HepG2 (cell line): Measurements from ENCODE around the gene ADM. TPM values are rescaled to one million over a fixed set of nuclear protein-coding genes. Genes with fewer than 3 reads are reported as not detected.

Experiments used
- ATAC-seq: fragments of 200-7000 bp; cut with Tn5 transposase; 3 replicates; pipeline ENCODE4 v1.9.1; 2020; ENCODE audit warnings: mild to moderate bottlenecking, moderate library complexity
- BruUV-seq: library from RNA; stranded (reverse); fragments of 400-500 nt; replicated peaks from 2 replicates; lab custom pipeline; 2021; lab: Mats Ljungman, UMichigan
- CTCF ChIA-PET: fragments of 300-600 bp; formaldehyde crosslinking; extraction: SDS; loops from one replicate; lab custom pipeline; 2021; ENCODE audit warnings: low total read pairs, inconsistent platforms, low intra/inter-chr PET ratio; lab: Yijun Ruan, JAX
- POLR2A ChIA-PET: fragments of 350-600 bp; sonication (Branson Sonifier 250); formaldehyde crosslinking; loops from one replicate; lab custom pipeline; 2020; ENCODE audit warnings: antibody characterized with exemption, inconsistent platforms; lab: Yijun Ruan, JAX
- DNase-seq: peaks from one replicate; pipeline ENCODE4 v3.0.0-alpha.2; 2015; ENCODE audit warnings: low spot score
- FAIRE-seq: peaks from 3 replicates; lab custom pipeline; 2011; peaks lifted over from hg19 to GRCh38; lab: Jason Lieb, UNC
- H2AFZ ChIP-seq: one replicate; pipeline ENCODE4 v1.6.1; 2011; ENCODE audit warnings: low read length, inconsistent platforms
- H3K27ac ChIP-seq: fragments of 300-600 bp; 3 replicates; pipeline ENCODE4 v1.8.0; 2011; ENCODE audit warnings: mixed run types, mild to moderate bottlenecking, mixed read lengths, low read length, inconsistent platforms; ENCODE audit not compliant: insufficient read depth; ENCODE audit errors: extremely low read length
- H3K27me3 ChIP-seq, 2 experiments: fragments of 200-600 bp in 1 of 2; 2 replicates in 1 of 2; 3 replicates in 1 of 2; pipeline versions ENCODE4 v1.6.0 to v1.8.0; 2011; ENCODE audit warnings: low read length in 2 of 2, mild to moderate bottlenecking in 2 of 2, moderate library complexity in 2 of 2, inconsistent platforms in 1 of 2; ENCODE audit not compliant: insufficient read depth in 2 of 2, control insufficient read depth in 1 of 2
- H3K36me3 ChIP-seq, 2 experiments: fragments of 200-600 bp in 1 of 2; replicated peaks in 1 of 2; 2 replicates in 1 of 2; 3 replicates in 1 of 2; pipeline versions ENCODE4 v1.5.1 to v1.8.0; 2011; ENCODE audit warnings: low read length in 2 of 2, inconsistent platforms in 1 of 2; ENCODE audit not compliant: insufficient read depth in 2 of 2, control insufficient read depth in 1 of 2
- H3K4me1 ChIP-seq: 2 replicates; pipeline ENCODE4 v1.5.1; 2012; ENCODE audit warnings: low read length, inconsistent platforms; ENCODE audit not compliant: insufficient read depth
- H3K4me2 ChIP-seq: 2 replicates; pipeline ENCODE4 v1.6.0; 2011; ENCODE audit warnings: low read depth, low read length, inconsistent platforms
- H3K4me3 ChIP-seq, 3 experiments: fragments of 200-600 bp in 1 of 3; sonication (generic), shearing (Covaris generic) in 1 of 3; replicated peaks in 1 of 3; 2 replicates each; pipeline ENCODE4 v1.5.1; 2011 to 2016; ENCODE audit warnings: low read length in 3 of 3, inconsistent platforms in 2 of 3, low read depth in 2 of 3, mild to moderate bottlenecking in 2 of 3, control low read depth in 1 of 3, mixed read lengths in 1 of 3; ENCODE audit not compliant: insufficient read depth in 1 of 3
- H3K79me2 ChIP-seq: one replicate; pipeline ENCODE4 v1.6.1; 2011; ENCODE audit warnings: low read length, inconsistent platforms; ENCODE audit not compliant: insufficient read depth
- H3K9ac ChIP-seq: 2 replicates; pipeline ENCODE4 v1.6.0; 2011; ENCODE audit warnings: mild to moderate bottlenecking, low read depth, low read length, inconsistent platforms; ENCODE audit not compliant: insufficient read depth
- H3K9me3 ChIP-seq: 2 replicates; pipeline ENCODE4 v1.5.1; 2012; ENCODE audit warnings: mild to moderate bottlenecking, low read length
- H4K20me1 ChIP-seq: 2 replicates; pipeline ENCODE4 v1.6.0; 2011; ENCODE audit warnings: inconsistent platforms, mild to moderate bottlenecking, low read length, moderate library complexity; ENCODE audit not compliant: insufficient read depth
- ATF4 ChIP-seq, 2 experiments: fragments of 450-650 bp in 1 of 2; sonication (generic) in 1 of 2; formaldehyde crosslinking; IDR thresholded peaks; 2 replicates each; pipeline versions ENCODE4 v1.5.0 to v1.8.0; 2020 to 2022; ENCODE audit warnings: mild to moderate bottlenecking in 1 of 2, missing genetic modification reagents in 1 of 2
- NAIF1 ChIP-seq: sonication (generic); formaldehyde crosslinking; IDR thresholded peaks from 2 replicates; pipeline ENCODE4 v1.5.0; 2020; ENCODE audit warnings: mild to moderate bottlenecking, missing genetic modification reagents, borderline replicate concordance
- POGK ChIP-seq: sonication (generic); formaldehyde crosslinking; conservative IDR thresholded peaks from 2 replicates; pipeline ENCODE4 v1.8.0; 2022; ENCODE audit warnings: mild to moderate bottlenecking, moderate library complexity, missing genetic modification reagents
- ZBTB38 ChIP-seq: sonication (generic); formaldehyde crosslinking; IDR thresholded peaks from 2 replicates; pipeline ENCODE4 v1.5.1; 2020; ENCODE audit warnings: mild to moderate bottlenecking, missing genetic modification reagents
- ZNF546 ChIP-seq: sonication (generic); formaldehyde crosslinking; conservative IDR thresholded peaks from 2 replicates; pipeline ENCODE4 v1.8.1; 2023; ENCODE audit warnings: mild to moderate bottlenecking, missing genetic modification reagents
- ZNF747 ChIP-seq: sonication (generic); formaldehyde crosslinking; IDR thresholded peaks from 2 replicates; pipeline ENCODE4 v1.8.1; 2023; ENCODE audit warnings: missing genetic modification reagents, mild to moderate bottlenecking, borderline replicate concordance
- WGBS: methylation state at CpG from one replicate; pipeline ENCODE4 v1.1.6; 2017; ENCODE audit warnings: low lambda C conversion rate; 5-methylcytosine and 5-hydroxymethylcytosine counted together
- in situ Hi-C: cut with HindIII; loops from 2 replicates; pipeline ENCODE4 v1.10.0; 2017; ENCODE audit warnings: low pct_unique_long_range_greater_than_20kb; ENCODE audit not compliant: extremely low pct_ligation_motif_present
- intact Hi-C: fragments of 100-400 bp; cut with micrococcal nuclease; formaldehyde crosslinking; loops from one replicate; pipeline ENCODE4 v1.10.0; 2022; ENCODE audit not compliant: unreplicated experiment
- polyA plus RNA-seq, 8 experiments: library from polyadenylated mRNA; depleted of rRNA in 3 of 8; stranded (reverse) in 7 of 8; unstranded in 1 of 8; fragments of >200 nt; fragmentation: Illumina TruSeq in 4 of 8; extraction: Trizol in 4 of 8; gene quantifications; 2 replicates each; pipeline versions ENCODE4 v1.2.1 to v1.2.3, GENCODE V29; 2011 to 2016; ENCODE audit warnings: low read depth in 4 of 8, missing spikeins in 1 of 8, mixed read lengths in 1 of 8; ENCODE audit not compliant: insufficient read depth in 1 of 8
- total RNA-seq, 5 experiments: library from RNA; depleted of rRNA; stranded (reverse); fragments of >200 nt; fragmentation: Illumina TruSeq; extraction: Trizol; gene quantifications; 2 replicates each; pipeline ENCODE4 v1.2.3, GENCODE V29; 2016; ENCODE audit warnings: low read depth in 1 of 5

Gene ADM
- total and polyA plus RNA-seq, 2 of the 13 experiments (the other 11 are each of a cell fraction or from before 2014, with no cell fraction given), result 10.7 to 26.1 TPM

DNA sequence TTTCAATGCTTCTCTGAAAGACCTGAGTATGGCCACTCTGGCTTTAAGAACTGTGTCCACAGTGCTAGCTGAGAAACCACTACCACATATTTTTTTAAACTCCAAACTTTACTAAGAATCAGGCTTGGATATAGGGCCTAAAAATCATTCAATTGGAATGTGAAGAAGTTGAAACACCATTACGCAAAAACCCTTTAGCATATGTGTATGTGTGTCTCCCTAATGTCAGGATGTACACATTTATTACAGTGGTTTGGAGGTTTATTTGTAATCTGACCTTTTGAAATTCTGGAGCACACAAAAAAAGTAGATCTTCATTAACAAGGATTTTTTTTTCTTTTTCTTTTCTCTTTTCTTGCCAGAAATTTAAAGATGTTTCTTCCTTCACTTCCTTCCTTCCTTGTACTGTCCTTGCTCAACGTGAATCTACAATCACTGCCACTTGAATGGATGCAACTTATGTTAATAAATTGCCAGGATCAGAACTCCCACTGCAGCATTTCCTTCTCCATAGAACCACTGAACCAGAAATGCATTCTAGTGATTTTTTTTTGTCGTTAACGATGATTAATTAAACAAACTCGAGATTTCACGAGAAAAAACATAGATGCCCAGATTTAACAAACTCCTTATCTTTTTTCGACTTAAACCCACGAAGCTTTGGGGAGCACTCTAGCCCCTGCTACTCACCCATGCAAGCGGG, 3.1 kb upstream of the ADM start:
- Histone ChIP-seq H3K27me3 (no peaks in the 10 kb centered on the region; a peak in 1 of 5 replicates), H3K9ac (peak overlapping the region; percentile 91)

More for the DNA sequence above, 3.1 kb upstream of the ADM start:
- peak overlapping the region; percentile 98 for H3K4me2 ChIP-seq
- ATAC-seq (no peak), DNase-seq (no peak), FAIRE-seq (no peak)
- intact Hi-C loops (loop anchor here (2.0 kb wide), 2 partner anchors 13 to 93 kb away; no protein-coding TSS in a partner anchor), in situ Hi-C loops (loop anchor here (10.0 kb wide), 1 partner anchor 327 kb away; no protein-coding TSS in a partner anchor)
- H3K4me1 ChIP-seq, result peaks cover 28% of the 10 kb centered on the region
- no peaks in the 10 kb centered on the region for H3K36me3 ChIP-seq
- POLR2A ChIA-PET, result interaction anchor here (1.3 to 5.0 kb wide), 6 partner anchors 12 to 543 kb away, joined by 4 to 221 read pairs (median 14); partner anchors contain the start of gene SBF2
- no peak for TF ChIP-seq ZNF546 (CRISPR knock-in tag)
- no peak for TF ChIP-seq ATF4 (CRISPR knock-in tag; IDR thresholded peaks at IDR 0.05)
- TF ChIP-seq POGK (CRISPR knock-in tag), result no peak
- peak; percentile 12; the same call in 1 of the 2 replicates for TF ChIP-seq ZBTB38 (CRISPR knock-in tag)
- 0 out of 2 replicates have a peak, but pooled peaks have one; percentile 9 for TF ChIP-seq NAIF1
- TF ChIP-seq ZNF747, result no peak
- H4K20me1 ChIP-seq, result no peaks in the 10 kb centered on the region; the same call in 1 of the 2 replicates
- H3K79me2 ChIP-seq, result peaks cover 34% of the 10 kb centered on the region
- CTCF ChIA-PET, result no interaction called here
- peak overlapping the region; percentile 92 for H3K27ac ChIP-seq
- BruUV-seq, result no TSS peak
- no peaks in the 10 kb centered on the region for H3K9me3 ChIP-seq
- peak overlapping the region; percentile 79 to 88 (median 82) for H3K4me3 ChIP-seq
- 24% methylated on average over 9 of the region's 9 CpGs for WGBS
- no peak overlapping the region for H2AFZ ChIP-seq
